K562 (cell line): Measurements from ENCODE around the gene DPP10.

Experiments
- CBX3 ChIP-seq, 2 experiments: IDR thresholded peaks; 1 replicate in 1 of 2; 2 replicates in 1 of 2; pipeline ENCODE4 v1.6.1; 2012; ENCODE audit warnings: inconsistent platforms in 2 of 2, low read length in 2 of 2, borderline replicate concordance in 1 of 2, control low read depth in 1 of 2
- CTCF ChIP-seq, 3 experiments: IDR thresholded peaks in 2 of 3; conservative IDR thresholded peaks in 1 of 3; 2 replicates each; pipeline ENCODE4 v1.5.1; 2011 to 2012; ENCODE audit warnings: low read length in 3 of 3, mild to moderate bottlenecking in 3 of 3, control low read depth in 2 of 3, improper control_type of control experiment in 1 of 3, inconsistent platforms in 1 of 3, low read depth in 1 of 3, mixed read lengths in 1 of 3, moderate library complexity in 1 of 3; ENCODE audit not compliant: insufficient read depth in 2 of 3
- FOXM1 ChIP-seq, 2 experiments: fragments of 450-650 bp in 1 of 2; sonication (generic) in 1 of 2; formaldehyde crosslinking in 1 of 2; IDR thresholded peaks; 2 replicates each; pipeline versions ENCODE4 v1.6.1 to v1.9.0; 2017 to 2022; ENCODE audit warnings: low read depth in 2 of 2, mild to moderate bottlenecking in 2 of 2, missing genetic modification reagents in 1 of 2, moderate library complexity in 1 of 2
- HCFC1 ChIP-seq: IDR thresholded peaks from 2 replicates; pipeline ENCODE4 v1.6.1; 2012; ENCODE audit warnings: low read depth, low read length, improper control_type of control experiment
- PML ChIP-seq: IDR thresholded peaks from 2 replicates; pipeline ENCODE4 v1.6.1; 2012; ENCODE audit warnings: low read length, inconsistent platforms
- POLR2A ChIP-seq: fragments of 450-650 bp; conservative IDR thresholded peaks from 2 replicates; pipeline ENCODE4 v1.6.1; 2016
- RBM39 ChIP-seq: fragments of 200-400 bp; formaldehyde crosslinking; optimal IDR thresholded peaks from 2 replicates; pipeline ENCODE3; 2018; ENCODE audit warnings: low read depth, low read length
- SAP30 ChIP-seq: fragments of 200-600 bp; sonication (generic); IDR thresholded peaks from 2 replicates; pipeline ENCODE4 v1.6.1; 2012; ENCODE audit warnings: borderline replicate concordance, low read depth, mild to moderate bottlenecking, moderate library complexity, low read length, control low read depth, inconsistent platforms; ENCODE audit not compliant: insufficient read depth, poor library complexity, severe bottlenecking
- SMARCC2 ChIP-seq: fragments of 450-650 bp; IDR thresholded peaks from 2 replicates; pipeline ENCODE4 v1.6.1; 2017; ENCODE audit warnings: antibody characterized with exemption, moderate library complexity, mild to moderate bottlenecking, low read depth
- ZEB2 ChIP-seq: fragments of 450-650 bp; IDR thresholded peaks from 2 replicates; pipeline ENCODE4 v1.6.1; 2016

GRCh38 chr2:115194623-115195022 is 752.2 kb downstream of the DPP10 start:
- TF ChIP-seq RBM39 (no peak), SMARCC2 (no peak), ZEB2 (no peak), FOXM1 (IDR thresholded peaks at IDR 0.05; ENCODE audit: low read depth) (no peak), FOXM1 (CRISPR knock-in tag; IDR thresholded peaks at IDR 0.05; ENCODE audit: low read depth) (no peak), POLR2A (no peak), HCFC1 (no peak), CTCF (IDR thresholded peaks at IDR 0.05 in 2 of 3, conservative IDR thresholded peaks at IDR 0.05 in 1 of 3; ENCODE audit: insufficient read depth in 2 of 3, low read depth in 1 of 3, low read length in 3 of 3) (no peak), PML (no peak), CBX3 (IDR thresholded peaks at IDR 0.05; ENCODE audit: borderline replicate concordance in 1 of 2, low read length in 2 of 2) (no peak), SAP30 (no peak)
